Measurements from ENCODE around the gene INPP5F. TPM values are rescaled to one million over a fixed set of nuclear protein-coding genes. Genes with fewer than 3 reads are reported as not detected.
A peak's percentile ranks its signal among the peaks of the same experiment; 100 is the strongest.

The INPP5F gene
- total RNA-seq, 2 experiments from 2014 or later, result 12.8 to 13.6 TPM

GRCh38 chr10:119812684-119813083 lies 86.8 kb downstream of the INPP5F start:
- no peaks in the 10 kb centered on the region for H3K27me3 Mint-ChIP-seq
- CTCF ChIA-PET, result interaction anchor here (0.7 to 1.6 kb wide), 2 partner anchors 29 to 63 kb away, joined by 3 to 5 read pairs; no protein-coding TSS in a partner anchor

GRCh38 chr10:119815671-119816070 lies 89.8 kb downstream of the INPP5F start:
- Mint-ChIP-seq H3K4me3 (no peak overlapping the region), H3K9me3 (no peaks in the 10 kb centered on the region), H3K27me3 (no peaks in the 10 kb centered on the region), H3K4me1 (ENCODE audit: low read depth) (peaks cover 2% of the 10 kb centered on the region), H3K36me3 (peaks cover 14% of the 10 kb centered on the region), H3K27ac (no peak overlapping the region)
- intact Hi-C loops (cut with micrococcal nuclease), result no loop called here
- DNase-seq, result no peak
- POLR2A ChIA-PET, result no interaction called here
- CTCF ChIA-PET, result interaction anchor here (0.7 kb wide), 1 partner anchor 65 kb away, joined by 3 read pairs; no protein-coding TSS in a partner anchor

More at GRCh38 chr10:119812684-119813083, 86.8 kb downstream of the INPP5F start:
- Mint-ChIP-seq H3K9me3 (no peaks in the 10 kb centered on the region), H3K4me3 (no peak overlapping the region), H3K27ac (no peak overlapping the region), H3K36me3 (peaks cover 14% of the 10 kb centered on the region), H3K4me1 (ENCODE audit: low read depth) (peaks cover 9% of the 10 kb centered on the region)
- intact Hi-C loops (cut with micrococcal nuclease), result no loop called here
- POLR2A ChIA-PET, result no interaction called here
- DNase-seq, result no peak

GRCh38 chr10:119817991-119818888 lies 92.4 kb downstream of the INPP5F start:
- POLR2A ChIA-PET, result no interaction called here
- H3K4me3 Mint-ChIP-seq, result no peak overlapping the region
- no peaks in the 10 kb centered on the region for H3K9me3 Mint-ChIP-seq
- CTCF ChIA-PET, result interaction anchor here (0.6 kb wide), 1 partner anchor 823 kb away, joined by 4 read pairs; no protein-coding TSS in a partner anchor
- H3K4me1 Mint-ChIP-seq (ENCODE audit: low read depth), result peaks cover 2% of the 10 kb centered on the region
- intact Hi-C loops (cut with micrococcal nuclease), result no loop called here
- no peaks in the 10 kb centered on the region for H3K27me3 Mint-ChIP-seq
- H3K27ac Mint-ChIP-seq, result no peak overlapping the region
- H3K36me3 Mint-ChIP-seq, result peaks cover 10% of the 10 kb centered on the region
- peak; percentile 25 for DNase-seq

GRCh38 chr10:119818889-119819270 lies 93.0 kb downstream of the INPP5F start:
- CTCF ChIA-PET, result interaction anchor here (0.6 to 1.8 kb wide), 2 partner anchors 69 to 824 kb away, joined by 4 to 6 read pairs; no protein-coding TSS in a partner anchor
- no peak overlapping the region for H3K27ac Mint-ChIP-seq

GRCh38 chr10:119821182-119821581 lies 95.3 kb downstream of the INPP5F start:
- POLR2A ChIA-PET, result no interaction called here
- no peak overlapping the region for H3K4me3 Mint-ChIP-seq
- no peaks in the 10 kb centered on the region for H3K27me3 Mint-ChIP-seq
- H3K9me3 Mint-ChIP-seq, result no peaks in the 10 kb centered on the region
- H3K4me1 Mint-ChIP-seq (ENCODE audit: low read depth), result peaks cover 2% of the 10 kb centered on the region
- H3K36me3 Mint-ChIP-seq, result peaks cover 5% of the 10 kb centered on the region
- intact Hi-C loops (cut with micrococcal nuclease), result no loop called here
- CTCF ChIA-PET, result no interaction called here
- no peak for DNase-seq
- no peak overlapping the region for H3K27ac Mint-ChIP-seq

More at GRCh38 chr10:119818889-119819270, 93.0 kb downstream of the INPP5F start:
- H3K9me3 Mint-ChIP-seq, result no peaks in the 10 kb centered on the region
- no peak overlapping the region for H3K4me3 Mint-ChIP-seq
- POLR2A ChIA-PET, result no interaction called here
- no peaks in the 10 kb centered on the region for H3K27me3 Mint-ChIP-seq
- DNase-seq, result no peak
- H3K36me3 Mint-ChIP-seq, result peaks cover 9% of the 10 kb centered on the region
- peaks cover 2% of the 10 kb centered on the region for H3K4me1 Mint-ChIP-seq (ENCODE audit: low read depth)
- intact Hi-C loops (cut with micrococcal nuclease), result no loop called here

GRCh38 chr10:119824299-119824698 lies 98.4 kb downstream of the INPP5F start:
- H3K27ac Mint-ChIP-seq, result no peak overlapping the region
- ChIA-PET POLR2A (no interaction called here), CTCF (no interaction called here)
- no peaks in the 10 kb centered on the region for H3K9me3 Mint-ChIP-seq
- no peak overlapping the region for H3K4me3 Mint-ChIP-seq
- H3K4me1 Mint-ChIP-seq (ENCODE audit: low read depth), result no peaks in the 10 kb centered on the region
- DNase-seq, result no peak
- intact Hi-C loops (cut with micrococcal nuclease), result no loop called here
- no peaks in the 10 kb centered on the region for H3K27me3 Mint-ChIP-seq
- peaks cover 19% of the 10 kb centered on the region for H3K36me3 Mint-ChIP-seq

GRCh38 chr10:119826771-119827170 lies 100.9 kb downstream of the INPP5F start:
- intact Hi-C loops (cut with micrococcal nuclease), result no loop called here
- Mint-ChIP-seq H3K4me3 (no peak overlapping the region), H3K9me3 (no peaks in the 10 kb centered on the region), H3K4me1 (ENCODE audit: low read depth) (no peaks in the 10 kb centered on the region), H3K27me3 (no peaks in the 10 kb centered on the region), H3K36me3 (peaks cover 35% of the 10 kb centered on the region), H3K27ac (no peak overlapping the region)
- ChIA-PET CTCF (no interaction called here), POLR2A (no interaction called here)
- no peak for DNase-seq

- intact Hi-C loops (cut with micrococcal nuclease), result no loop called here
- Mint-ChIP-seq H3K36me3 (peaks cover 41% of the 10 kb centered on the region), H3K4me1 (ENCODE audit: low read depth) (no peaks in the 10 kb centered on the region), H3K9me3 (no peaks in the 10 kb centered on the region), H3K4me3 (no peak overlapping the region), H3K27ac (no peak overlapping the region), H3K27me3 (no peaks in the 10 kb centered on the region)
- POLR2A ChIA-PET, result no interaction called here
- CTCF ChIA-PET, result no interaction called here
- DNase-seq, result no peak
Observed at GRCh38 chr10:119827430-119827829, 101.6 kb downstream of the INPP5F start.

GRCh38 chr10:119829429-119829828 lies 103.6 kb downstream of the INPP5F start:
- intact Hi-C loops (cut with micrococcal nuclease), result no loop called here
- Mint-ChIP-seq H3K27me3 (no peaks in the 10 kb centered on the region), H3K27ac (no peak overlapping the region), H3K36me3 (peaks cover 56% of the 10 kb centered on the region), H3K4me1 (ENCODE audit: low read depth) (peaks cover 14% of the 10 kb centered on the region), H3K9me3 (peaks cover 6% of the 10 kb centered on the region), H3K4me3 (no peak overlapping the region)
- no peak for DNase-seq
- ChIA-PET CTCF (interaction anchor here (2.6 kb wide), 1 partner anchor 79 kb away, joined by 8 read pairs; no protein-coding TSS in a partner anchor), POLR2A (no interaction called here)

GRCh38 chr10:119830851-119831250 lies 105.0 kb downstream of the INPP5F start:
- DNase-seq, result no peak
- H3K9me3 Mint-ChIP-seq, result peaks cover 13% of the 10 kb centered on the region
- H3K36me3 Mint-ChIP-seq, result peaks cover 70% of the 10 kb centered on the region
- CTCF ChIA-PET, result interaction anchor here (1.5 to 2.6 kb wide), 2 partner anchors 81 to 105 kb away, joined by 5 to 8 read pairs; partner anchors contain the start of gene INPP5F
- peaks cover 25% of the 10 kb centered on the region for H3K4me1 Mint-ChIP-seq (ENCODE audit: low read depth)
- intact Hi-C loops (cut with micrococcal nuclease), result loop anchor here (5.0 kb wide), 1 partner anchor 94 kb away; no protein-coding TSS in a partner anchor
- peak overlapping the region; percentile 9 for H3K27ac Mint-ChIP-seq
- POLR2A ChIA-PET, result interaction anchor here (0.6 kb wide), 1 partner anchor 100 kb away, joined by 3 read pairs; no protein-coding TSS in a partner anchor
- no peak overlapping the region for H3K4me3 Mint-ChIP-seq
- H3K27me3 Mint-ChIP-seq, result no peaks in the 10 kb centered on the region

- POLR2A ChIA-PET, result no interaction called here
- CTCF ChIA-PET, result interaction anchor here (1.2 to 2.6 kb wide), 4 partner anchors 81 to 229 kb away, joined by 3 to 8 read pairs (median 4); partner anchors contain the start of gene INPP5F
- peaks cover 77% of the 10 kb centered on the region for H3K36me3 Mint-ChIP-seq
- H3K9me3 Mint-ChIP-seq, result peaks cover 13% of the 10 kb centered on the region
- peak overlapping the region; percentile 2 for H3K27ac Mint-ChIP-seq
- no peak overlapping the region for H3K4me3 Mint-ChIP-seq
- DNase-seq, result no peak
- peaks cover 31% of the 10 kb centered on the region for H3K4me1 Mint-ChIP-seq (ENCODE audit: low read depth)
- H3K27me3 Mint-ChIP-seq, result no peaks in the 10 kb centered on the region
- intact Hi-C loops (cut with micrococcal nuclease), result loop anchor here (5.0 kb wide), 1 partner anchor 94 kb away; no protein-coding TSS in a partner anchor
Observed at GRCh38 chr10:119831656-119832055, 105.8 kb downstream of the INPP5F start.

GRCh38 chr10:119832951-119833350 lies 107.1 kb downstream of the INPP5F start:
- ChIA-PET POLR2A (no interaction called here), CTCF (interaction anchor here (1.2 to 1.6 kb wide), 2 partner anchors 26 to 179 kb away, joined by 4 read pairs; no protein-coding TSS in a partner anchor)
- intact Hi-C loops (cut with micrococcal nuclease), result loop anchor here (5.0 kb wide), 1 partner anchor 96 kb away; no protein-coding TSS in a partner anchor

More at GRCh38 chr10:119832951-119833350, 107.1 kb downstream of the INPP5F start:
- no peak for DNase-seq
- Mint-ChIP-seq H3K4me3 (no peak overlapping the region), H3K27ac (no peak overlapping the region), H3K4me1 (ENCODE audit: low read depth) (peaks cover 42% of the 10 kb centered on the region), H3K27me3 (no peaks in the 10 kb centered on the region), H3K36me3 (peaks cover 78% of the 10 kb centered on the region), H3K9me3 (peaks cover 13% of the 10 kb centered on the region)

Data from activated CD4-positive, alpha-beta memory T cell treated with anti-CD3 and anti-CD28 coated beads for 36 hours (primary cell).